ENCODE data around the gene DEDD. TPM values are rescaled to one million over a fixed set of nuclear protein-coding genes. Genes with fewer than 3 reads are reported as not detected.

Gene DEDD
- polyA plus RNA-seq, 3 donors, result 40.9 to 56.3 (median 42.2) TPM

- Histone ChIP-seq H2AFZ (ENCODE audit: insufficient read depth, low read depth, low read length, poor library complexity, severe bottlenecking) (no peak overlapping the region), H3K36me3 (replicated peaks in 1 of 2; ENCODE audit: control insufficient read depth in 1 of 2, insufficient read depth in 2 of 2, low read length in 2 of 2) (peaks cover 31 to 49% of the 10 kb centered on the region in 2 donors), H3K9ac (ENCODE audit: insufficient read depth, low read length, poor library complexity, severe bottlenecking) (no peak overlapping the region), H4K20me1 (ENCODE audit: insufficient read depth, low read length) (peaks cover 37% of the 10 kb centered on the region), H3K27me3 (ENCODE audit: control insufficient read depth in 2 of 2, insufficient read depth in 2 of 2, low read length in 2 of 2) (peaks cover 0 to 7% of the 10 kb centered on the region in 2 donors), H3K27ac (ENCODE audit: low read depth in 1 of 2, low read length in 2 of 2) (no peak overlapping the region), H3K79me2 (ENCODE audit: insufficient read depth, low read length) (peaks cover 35% of the 10 kb centered on the region), H3K4me3 (replicated peaks in 1 of 3; ENCODE audit: low read depth in 2 of 3, low read length in 3 of 3) (no peak overlapping the region), H3K4me1 (ENCODE audit: control insufficient read depth in 1 of 2, insufficient read depth in 2 of 2, low read length in 2 of 2) (peaks cover 34% of the 10 kb centered on the region in 2 donors), H3K9me3 (replicated peaks in 1 of 2; ENCODE audit: control insufficient read depth in 1 of 2, insufficient read depth in 1 of 2, low read length in 2 of 2) (no peaks in the 10 kb centered on the region), H3K4me2 (replicated peaks; ENCODE audit: extremely low read depth, low read length, poor library complexity, severe bottlenecking) (no peak overlapping the region)
- Mint-ChIP-seq H3K27ac (no peak overlapping the region), H3K27me3 (ENCODE audit: low read depth in 3 of 3) (peaks cover 5 to 17% (median 10%) of the 10 kb centered on the region in 3 donors), H3K36me3 (peaks cover 42 to 47% of the 10 kb centered on the region in 2 donors), H3K4me3 (no peak overlapping the region), H3K9me3 (peaks cover 0 to 5% (median 0%) of the 10 kb centered on the region in 7 donors), H3K4me1 (peaks cover 37% of the 10 kb centered on the region)
- TF ChIP-seq CTCF (IDR thresholded peaks at IDR 0.05), result no peak
- intact Hi-C loops (cut with micrococcal nuclease), result no loop called here
- 100% methylated on average over 1 of the region's 2 CpGs for WGBS (ENCODE audit: insufficient coverage)
- no peak for DNase-seq
These were observed 31.9 kb downstream of the DEDD start for GRCh38 chr1:161100556-161100955.

GRCh38 chr1:161099090-161099802 is 33.2 kb downstream of the DEDD start:
- Mint-ChIP-seq H3K4me1 (peaks cover 43% of the 10 kb centered on the region), H3K4me3 (peak overlapping the region; percentile 54 to 78), H3K36me3 (peaks cover 39 to 41% of the 10 kb centered on the region in 2 donors), H3K27me3 (ENCODE audit: low read depth in 3 of 3) (peaks cover 5 to 17% (median 10%) of the 10 kb centered on the region in 3 donors), H3K9me3 (peaks cover 0 to 5% (median 0%) of the 10 kb centered on the region in 7 donors), H3K27ac (peak overlapping the region in 3 of 7 donors; percentile 5 to 13 (median 7))
- Histone ChIP-seq H2AFZ (ENCODE audit: insufficient read depth, low read depth, low read length, poor library complexity, severe bottlenecking) (no peak overlapping the region), H4K20me1 (ENCODE audit: insufficient read depth, low read length) (peaks cover 24% of the 10 kb centered on the region), H3K4me3 (replicated peaks in 1 of 3; ENCODE audit: low read depth in 2 of 3, low read length in 3 of 3) (no peak overlapping the region), H3K4me1 (ENCODE audit: control insufficient read depth in 1 of 2, insufficient read depth in 2 of 2, low read length in 2 of 2) (peaks cover 34 to 37% of the 10 kb centered on the region in 2 donors), H3K4me2 (replicated peaks; ENCODE audit: extremely low read depth, low read length, poor library complexity, severe bottlenecking) (no peak overlapping the region), H3K36me3 (replicated peaks in 1 of 2; ENCODE audit: control insufficient read depth in 1 of 2, insufficient read depth in 2 of 2, low read length in 2 of 2) (peaks cover 31 to 41% of the 10 kb centered on the region in 2 donors), H3K79me2 (ENCODE audit: insufficient read depth, low read length) (peaks cover 21% of the 10 kb centered on the region), H3K27ac (ENCODE audit: low read depth in 1 of 2, low read length in 2 of 2) (no peak overlapping the region), H3K27me3 (ENCODE audit: control insufficient read depth in 2 of 2, insufficient read depth in 2 of 2, low read length in 2 of 2) (peaks cover 0 to 7% of the 10 kb centered on the region in 2 donors), H3K9me3 (replicated peaks in 1 of 2; ENCODE audit: control insufficient read depth in 1 of 2, insufficient read depth in 1 of 2, low read length in 2 of 2) (no peaks in the 10 kb centered on the region), H3K9ac (ENCODE audit: insufficient read depth, low read length, poor library complexity, severe bottlenecking) (no peak overlapping the region)
- intact Hi-C loops (cut with micrococcal nuclease), result no loop called here
- TF ChIP-seq CTCF (IDR thresholded peaks at IDR 0.05), result no peak
- no peak for DNase-seq
- 98% methylated on average over 6 of the region's 9 CpGs for WGBS (ENCODE audit: insufficient coverage)
